Fibroblast of lung (primary cell): ENCODE results near the gene TMEM163. TPM values are rescaled to one million over a fixed set of nuclear protein-coding genes. Genes with fewer than 3 reads are reported as not detected.

Experiments
- DNase-seq, 2 donors: peaks; one replicate each; pipeline versions ENCODE4 v3.0.0 to v3.0.0-alpha.2; 2010; ENCODE audit warnings: low read depth in 2 of 2
- H2AFZ ChIP-seq: 2 replicates; pipeline ENCODE4 v1.5.1; 2012; ENCODE audit warnings: low read length, control low read depth, inconsistent platforms
- H3K27ac ChIP-seq: 2 replicates; pipeline ENCODE4 v1.5.1; 2011; ENCODE audit warnings: low read length, control low read depth; ENCODE audit not compliant: insufficient read depth
- H3K27me3 ChIP-seq: 2 replicates; pipeline ENCODE4 v1.5.1; 2011; ENCODE audit warnings: mild to moderate bottlenecking, low read length; ENCODE audit not compliant: control insufficient read depth, insufficient read depth
- H3K36me3 ChIP-seq: 2 replicates; pipeline ENCODE4 v1.5.1; 2011; ENCODE audit warnings: low read length; ENCODE audit not compliant: control insufficient read depth, insufficient read depth
- H3K4me1 ChIP-seq: 2 replicates; pipeline ENCODE4 v1.5.1; 2011; ENCODE audit warnings: low read length; ENCODE audit not compliant: control insufficient read depth, insufficient read depth; ENCODE audit errors: extremely low read depth
- H3K4me2 ChIP-seq: 2 replicates; pipeline ENCODE4 v1.5.1; 2011; ENCODE audit warnings: low read length, control low read depth; ENCODE audit not compliant: insufficient read depth; ENCODE audit errors: extremely low read depth
- H3K4me3 ChIP-seq, 4 experiments: fragments of 200-600 bp in 1 of 4; sonication (generic) in 1 of 4; replicated peaks in 1 of 4; 2 replicates each; pipeline ENCODE4 v1.5.1; 2011 to 2016; ENCODE audit warnings: low read length in 4 of 4, low read depth in 3 of 4, mild to moderate bottlenecking in 3 of 4, control low read depth in 2 of 4, inconsistent platforms in 1 of 4, mixed read lengths in 1 of 4; ENCODE audit not compliant: insufficient read depth in 1 of 4; ENCODE audit errors: control extremely low read depth in 1 of 4
- H3K79me2 ChIP-seq: 2 replicates; pipeline ENCODE4 v1.5.1; 2012; ENCODE audit warnings: mild to moderate bottlenecking, low read length, inconsistent platforms; ENCODE audit not compliant: control insufficient read depth, insufficient read depth
- H3K9ac ChIP-seq: 2 replicates; pipeline ENCODE4 v1.5.1; 2011; ENCODE audit warnings: mild to moderate bottlenecking, low read length, control low read depth; ENCODE audit not compliant: insufficient read depth
- H3K9me3 ChIP-seq: 2 replicates; pipeline ENCODE4 v1.5.1; 2012; ENCODE audit warnings: low read depth, low read length; ENCODE audit not compliant: control insufficient read depth, insufficient read depth
- H4K20me1 ChIP-seq: 2 replicates; pipeline ENCODE4 v1.5.1; 2011; ENCODE audit warnings: low read length; ENCODE audit not compliant: control insufficient read depth, insufficient read depth; ENCODE audit errors: extremely low read depth
- CTCF ChIP-seq, 2 donors: IDR thresholded peaks in 1 of 2; conservative IDR thresholded peaks in 1 of 2; 1 replicate in 1 of 2; 2 replicates in 1 of 2; pipeline ENCODE4 v1.5.1; 2011 to 2012; ENCODE audit warnings: low read length in 2 of 2, control low read depth in 1 of 2, inconsistent platforms in 1 of 2, low read depth in 1 of 2, mild to moderate bottlenecking in 1 of 2
- EZH2 ChIP-seq: IDR thresholded peaks from 2 replicates; pipeline ENCODE4 v1.5.1; 2012; ENCODE audit warnings: low read length, control low read depth, mild to moderate bottlenecking; ENCODE audit errors: missing control alignments
- polyA plus RNA-seq, 2 donors: library from polyadenylated mRNA; depleted of rRNA in 1 of 2; stranded (reverse) in 1 of 2; unstranded in 1 of 2; fragments of >200 nt; gene quantifications; 2 replicates each; pipeline ENCODE4 v1.2.1, GENCODE V29; 2011 to 2012; ENCODE audit warnings: missing spikeins in 1 of 2
- total RNA-seq: library from RNA; depleted of rRNA; stranded (reverse); fragments of >200 nt; gene quantifications from 2 replicates; pipeline ENCODE4 v1.2.1, GENCODE V29; 2014

Gene TMEM163
- total and polyA plus RNA-seq, 2 donors (not counting 1 experiment from before 2014, with no cell fraction given), result under 0.01 to 0.03 TPM

GRCh38 chr2:134705861-134706586 lies 12.8 kb downstream of the TMEM163 start:
- Histone ChIP-seq H2AFZ (no peak overlapping the region), H3K36me3 (no peaks in the 10 kb centered on the region), H3K9me3 (no peaks in the 10 kb centered on the region), H4K20me1 (no peaks in the 10 kb centered on the region), H3K4me2 (no peak overlapping the region), H3K4me1 (no peaks in the 10 kb centered on the region), H3K4me3 (no peak overlapping the region), H3K9ac (no peak overlapping the region), H3K27me3 (no peaks in the 10 kb centered on the region), H3K27ac (no peak overlapping the region), H3K79me2 (no peaks in the 10 kb centered on the region)
- TF ChIP-seq EZH2 (no peak), CTCF (conservative IDR thresholded peaks at IDR 0.05 in 1 of 2, IDR thresholded peaks at IDR 0.05 in 1 of 2; ENCODE audit: low read depth in 1 of 2, low read length in 2 of 2) (no peak)
- DNase-seq, result no peak

GRCh38 chr2:134704173-134704572 lies 14.6 kb downstream of the TMEM163 start:
- H3K36me3 ChIP-seq, result no peaks in the 10 kb centered on the region
- H4K20me1 ChIP-seq, result no peaks in the 10 kb centered on the region
- H3K9ac ChIP-seq, result no peak overlapping the region
- no peak for TF ChIP-seq EZH2
- TF ChIP-seq CTCF (conservative IDR thresholded peaks at IDR 0.05 in 1 of 2, IDR thresholded peaks at IDR 0.05 in 1 of 2; ENCODE audit: low read depth in 1 of 2, low read length in 2 of 2), result no peak
- no peak for DNase-seq
- no peak overlapping the region for H2AFZ ChIP-seq
- no peaks in the 10 kb centered on the region for H3K4me1 ChIP-seq
- no peaks in the 10 kb centered on the region for H3K27me3 ChIP-seq
- no peak overlapping the region for H3K27ac ChIP-seq
- H3K79me2 ChIP-seq, result no peaks in the 10 kb centered on the region
- no peak overlapping the region for H3K4me2 ChIP-seq
- no peak overlapping the region for H3K4me3 ChIP-seq
- H3K9me3 ChIP-seq, result no peaks in the 10 kb centered on the region

- no peaks in the 10 kb centered on the region for H3K4me1 ChIP-seq
- H3K36me3 ChIP-seq, result no peaks in the 10 kb centered on the region
- no peak for DNase-seq
- no peak overlapping the region for H3K27ac ChIP-seq
- no peak for TF ChIP-seq CTCF (conservative IDR thresholded peaks at IDR 0.05 in 1 of 2, IDR thresholded peaks at IDR 0.05 in 1 of 2; ENCODE audit: low read depth in 1 of 2, low read length in 2 of 2)
- TF ChIP-seq EZH2, result no peak
- no peak overlapping the region for H2AFZ ChIP-seq
- no peak overlapping the region for H3K4me3 ChIP-seq
- H3K79me2 ChIP-seq, result no peaks in the 10 kb centered on the region
- H4K20me1 ChIP-seq, result no peaks in the 10 kb centered on the region
- H3K4me2 ChIP-seq, result no peak overlapping the region
- no peaks in the 10 kb centered on the region for H3K9me3 ChIP-seq
- H3K9ac ChIP-seq, result no peak overlapping the region
- no peaks in the 10 kb centered on the region for H3K27me3 ChIP-seq
Measured at GRCh38 chr2:134703426-134703825, 15.4 kb downstream of the TMEM163 start.
